OCI-LY1 (cell line): Measurements from ENCODE around the gene HAGH.

Experiments
- H2AFZ ChIP-seq: fragments of 200-600 bp; sonication (generic), shearing (Covaris generic); 2 replicates; pipeline ENCODE4 v1.6.0; 2014; ENCODE audit warnings: antibody characterized with exemption, mild to moderate bottlenecking, low read length
- H3F3A ChIP-seq: fragments of 200-600 bp; sonication (generic), shearing (Covaris generic); 2 replicates; pipeline ENCODE4 v1.6.0; 2014; ENCODE audit warnings: mild to moderate bottlenecking, antibody characterized with exemption, low read length, moderate library complexity; ENCODE audit not compliant: insufficient read depth
- H3K27ac ChIP-seq: fragments of 200-600 bp; sonication (generic); 2 replicates; pipeline ENCODE4 v1.5.1; 2014; ENCODE audit warnings: low read length, mixed run types, mild to moderate bottlenecking, low read depth; ENCODE audit not compliant: poor library complexity, severe bottlenecking
- H3K27me3 ChIP-seq: fragments of 200-600 bp; sonication (generic); 2 replicates; pipeline ENCODE4 v1.6.0; 2014; ENCODE audit warnings: antibody characterized with exemption, mild to moderate bottlenecking, low read length, moderate library complexity; ENCODE audit not compliant: insufficient read depth
- H3K36me3 ChIP-seq: fragments of 200-600 bp; sonication (generic); 2 replicates; pipeline ENCODE4 v1.6.1; 2014; ENCODE audit warnings: mild to moderate bottlenecking, antibody characterized with exemption, low read length, moderate library complexity, mixed read lengths; ENCODE audit not compliant: insufficient read depth
- H3K4me1 ChIP-seq: fragments of 200-600 bp; sonication (generic); 2 replicates; pipeline ENCODE4 v1.5.1; 2014; ENCODE audit warnings: mild to moderate bottlenecking, low read length, moderate library complexity; ENCODE audit not compliant: insufficient read depth, severe bottlenecking
- H3K4me2 ChIP-seq: fragments of 200-600 bp; sonication (generic), shearing (Covaris generic); 2 replicates; pipeline ENCODE4 v1.6.1; 2014; ENCODE audit warnings: low read length
- H3K4me3 ChIP-seq: fragments of 200-600 bp; sonication (generic); 2 replicates; pipeline ENCODE4 v1.5.1; 2014; ENCODE audit warnings: low read length, low read depth, mild to moderate bottlenecking, mixed read lengths; ENCODE audit not compliant: poor library complexity, severe bottlenecking
- H3K79me2 ChIP-seq: fragments of 200-600 bp; shearing (Covaris generic); 2 replicates; pipeline ENCODE4 v1.6.1; 2016; ENCODE audit warnings: mixed run types, low read length, mixed read lengths; ENCODE audit not compliant: insufficient read depth
- H3K9ac ChIP-seq: fragments of 200-600 bp; sonication (generic), shearing (Covaris generic); 2 replicates; pipeline ENCODE4 v1.6.1; 2014; ENCODE audit warnings: mild to moderate bottlenecking, low read length, mixed read lengths
- H3K9me2 ChIP-seq: fragments of 200-600 bp; sonication (generic), shearing (Covaris generic); 2 replicates; pipeline ENCODE4 v1.6.1; 2014; ENCODE audit warnings: low read depth, mild to moderate bottlenecking, low read length, mixed read lengths
- H3K9me3 ChIP-seq: fragments of 200-600 bp; shearing (Covaris generic); 2 replicates; pipeline ENCODE4 v1.6.1; 2014; ENCODE audit warnings: low read length, mixed read lengths
- H4K20me1 ChIP-seq: fragments of 200-600 bp; sonication (generic), shearing (Covaris generic); 2 replicates; pipeline ENCODE4 v1.6.0; 2016; ENCODE audit warnings: mild to moderate bottlenecking, low read length; ENCODE audit not compliant: insufficient read depth
- EZH2 ChIP-seq: fragments of 200-600 bp; sonication (generic), shearing (Covaris generic); IDR thresholded peaks from 2 replicates; pipeline ENCODE4 v1.8.0; 2017; ENCODE audit warnings: borderline replicate concordance, mixed run types, mild to moderate bottlenecking, antibody characterized with exemption, low read length, moderate library complexity, mixed read lengths
- TF ChIP-seq, protein P1 (sequence below): fragments of 200-600 bp; sonication (generic), shearing (Covaris generic); IDR thresholded peaks from 2 replicates; pipeline ENCODE4 v1.5.1; 2017; ENCODE audit warnings: mild to moderate bottlenecking, antibody characterized with exemption, low read length, moderate library complexity, mixed read lengths

The HAGH gene

DNA sequence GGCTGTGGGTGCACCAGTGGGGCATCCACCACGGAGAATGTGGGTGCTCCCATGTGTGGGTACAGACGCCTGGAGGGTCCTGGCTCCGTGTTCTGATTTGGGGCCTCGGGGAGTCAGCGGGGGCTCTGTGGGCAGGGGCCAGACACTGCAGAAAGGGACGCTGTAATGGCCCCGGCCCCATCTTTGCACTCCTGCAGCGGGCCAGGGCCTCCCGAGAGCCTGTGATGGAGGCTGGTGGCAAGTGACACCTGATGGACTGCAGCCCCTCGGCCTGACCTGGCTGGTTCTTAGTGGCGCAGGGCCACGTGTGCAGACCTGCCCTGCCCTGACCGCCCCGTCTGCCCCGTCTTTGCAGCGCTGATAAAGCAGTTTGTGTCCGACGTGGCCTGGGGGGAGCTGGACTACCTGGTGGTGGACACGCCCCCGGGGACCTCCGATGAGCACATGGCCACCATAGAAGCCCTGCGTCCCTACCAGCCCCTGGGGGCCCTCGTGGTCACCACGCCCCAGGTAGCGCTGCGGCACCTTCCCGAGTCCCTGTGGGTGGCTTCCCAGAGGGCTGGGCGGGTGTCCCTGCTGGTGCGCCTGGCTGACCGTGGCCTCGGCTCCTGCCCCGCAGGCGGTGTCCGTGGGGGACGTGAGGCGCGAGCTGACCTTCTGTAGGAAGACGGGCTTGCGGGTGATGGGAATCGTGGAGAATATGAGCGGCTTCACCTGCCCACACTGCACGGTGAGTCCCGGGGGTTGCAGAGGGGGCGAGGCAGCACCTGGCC is 39.1 kb downstream of the HAGH start:
- TF ChIP-seq EZH2, result no peak
- TF ChIP-seq, protein P1, sequence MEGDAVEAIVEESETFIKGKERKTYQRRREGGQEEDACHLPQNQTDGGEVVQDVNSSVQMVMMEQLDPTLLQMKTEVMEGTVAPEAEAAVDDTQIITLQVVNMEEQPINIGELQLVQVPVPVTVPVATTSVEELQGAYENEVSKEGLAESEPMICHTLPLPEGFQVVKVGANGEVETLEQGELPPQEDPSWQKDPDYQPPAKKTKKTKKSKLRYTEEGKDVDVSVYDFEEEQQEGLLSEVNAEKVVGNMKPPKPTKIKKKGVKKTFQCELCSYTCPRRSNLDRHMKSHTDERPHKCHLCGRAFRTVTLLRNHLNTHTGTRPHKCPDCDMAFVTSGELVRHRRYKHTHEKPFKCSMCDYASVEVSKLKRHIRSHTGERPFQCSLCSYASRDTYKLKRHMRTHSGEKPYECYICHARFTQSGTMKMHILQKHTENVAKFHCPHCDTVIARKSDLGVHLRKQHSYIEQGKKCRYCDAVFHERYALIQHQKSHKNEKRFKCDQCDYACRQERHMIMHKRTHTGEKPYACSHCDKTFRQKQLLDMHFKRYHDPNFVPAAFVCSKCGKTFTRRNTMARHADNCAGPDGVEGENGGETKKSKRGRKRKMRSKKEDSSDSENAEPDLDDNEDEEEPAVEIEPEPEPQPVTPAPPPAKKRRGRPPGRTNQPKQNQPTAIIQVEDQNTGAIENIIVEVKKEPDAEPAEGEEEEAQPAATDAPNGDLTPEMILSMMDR, result no peak
- Histone ChIP-seq H3F3A (no peaks in the 10 kb centered on the region), H4K20me1 (no peaks in the 10 kb centered on the region), H3K36me3 (peaks cover 42% of the 10 kb centered on the region), H3K79me2 (peaks cover 6% of the 10 kb centered on the region), H3K4me3 (no peak overlapping the region), H3K9me3 (no peaks in the 10 kb centered on the region), H3K27me3 (no peaks in the 10 kb centered on the region), H3K9ac (no peak overlapping the region), H3K4me1 (peaks cover 7% of the 10 kb centered on the region), H2AFZ (no peak overlapping the region), H3K4me2 (no peak overlapping the region), H3K9me2 (no peaks in the 10 kb centered on the region), H3K27ac (no peak overlapping the region)

DNA sequence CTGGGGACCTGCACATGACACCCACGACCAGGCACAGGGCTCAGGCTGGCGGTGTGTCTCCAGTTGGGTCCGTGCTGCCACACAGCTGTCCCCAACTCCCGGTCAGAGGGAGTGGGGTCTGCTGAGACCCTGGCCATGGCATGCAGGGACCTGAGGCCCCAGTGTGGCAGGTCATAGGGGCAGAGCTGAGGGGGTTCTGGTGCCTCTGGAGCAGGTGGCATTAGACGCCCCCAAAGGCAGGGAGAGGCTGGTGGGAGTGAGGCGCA is 39.6 kb downstream of the HAGH start:
- Histone ChIP-seq H3K4me2 (no peak overlapping the region), H3K36me3 (peaks cover 42% of the 10 kb centered on the region), H3F3A (no peaks in the 10 kb centered on the region), H2AFZ (no peak overlapping the region), H3K4me3 (no peak overlapping the region), H3K27ac (no peak overlapping the region), H3K9me3 (no peaks in the 10 kb centered on the region), H3K4me1 (peaks cover 7% of the 10 kb centered on the region), H3K9ac (no peak overlapping the region), H3K79me2 (peaks cover 6% of the 10 kb centered on the region), H3K27me3 (no peaks in the 10 kb centered on the region), H3K9me2 (no peaks in the 10 kb centered on the region), H4K20me1 (no peaks in the 10 kb centered on the region)
- no peak for TF ChIP-seq EZH2
- TF ChIP-seq, protein P1, result no peak

DNA sequence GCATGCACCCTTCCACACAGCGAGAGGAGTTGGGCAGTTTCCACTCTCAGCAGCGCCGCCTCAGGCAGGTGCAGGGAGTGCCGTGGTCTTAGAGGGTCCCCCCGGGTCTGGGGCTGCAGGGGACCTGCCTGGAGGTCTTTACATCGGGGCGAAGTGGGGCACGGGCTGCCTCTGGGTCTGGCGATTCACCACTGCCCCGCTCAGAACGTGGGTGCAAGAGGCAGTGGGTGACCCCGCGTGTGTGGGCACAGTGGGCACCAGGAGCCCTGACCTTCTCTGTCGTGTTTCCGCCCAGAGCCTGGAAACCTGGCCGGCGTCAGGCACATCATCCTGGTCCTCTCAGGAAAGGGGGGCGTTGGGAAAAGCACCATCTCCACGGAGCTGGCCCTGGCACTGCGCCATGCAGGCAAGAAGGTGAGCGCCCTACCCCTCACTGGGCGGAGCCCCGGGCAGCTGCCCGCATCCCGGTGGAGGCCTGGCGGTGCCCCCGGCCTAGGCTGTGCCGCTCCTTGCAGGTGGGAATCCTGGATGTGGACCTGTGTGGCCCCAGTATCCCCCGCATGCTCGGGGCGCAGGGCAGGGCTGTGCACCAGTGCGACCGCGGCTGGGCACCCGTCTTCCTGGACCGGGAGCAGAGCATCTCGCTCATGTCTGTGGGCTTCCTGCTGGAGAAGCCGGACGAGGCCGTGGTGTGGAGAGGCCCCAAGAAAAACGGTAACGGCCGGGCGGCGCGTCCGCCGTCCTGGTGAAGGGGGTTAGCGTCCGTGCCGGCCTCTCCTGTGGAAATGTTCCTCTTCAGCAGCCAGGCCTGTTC is 40.2 kb downstream of the HAGH start:
- H3K4me2 ChIP-seq, result no peak overlapping the region
- TF ChIP-seq, protein P1, result no peak
- TF ChIP-seq EZH2, result no peak
- H3K9me3 ChIP-seq, result no peaks in the 10 kb centered on the region
- peaks cover 42% of the 10 kb centered on the region for H3K36me3 ChIP-seq
- no peak overlapping the region for H3K27ac ChIP-seq
- no peak overlapping the region for H2AFZ ChIP-seq
- H3K79me2 ChIP-seq, result peaks cover 6% of the 10 kb centered on the region
- no peaks in the 10 kb centered on the region for H4K20me1 ChIP-seq
- no peaks in the 10 kb centered on the region for H3K27me3 ChIP-seq
- no peaks in the 10 kb centered on the region for H3K9me2 ChIP-seq
- no peaks in the 10 kb centered on the region for H3F3A ChIP-seq
- H3K4me3 ChIP-seq, result no peak overlapping the region
- H3K9ac ChIP-seq, result no peak overlapping the region
- H3K4me1 ChIP-seq, result peaks cover 10% of the 10 kb centered on the region
